SU-DHL-6 (cell line): ENCODE data around the gene AKR1D1.

Source experiments
- CTCF ChIP-seq: fragments of 200-600 bp; sonication (generic); IDR thresholded peaks from one replicate; pipeline ENCODE4 v1.5.1; 2017; ENCODE audit warnings: antibody characterized with exemption, mild to moderate bottlenecking, low read length, moderate library complexity; ENCODE audit not compliant: insufficient read depth, poor library complexity, severe bottlenecking
- EZH2phosphoT487 ChIP-seq: fragments of 200-600 bp; sonication (generic), shearing (Covaris generic); conservative IDR thresholded peaks from 2 replicates; pipeline ENCODE4 v1.6.1; 2018; ENCODE audit warnings: mild to moderate bottlenecking, antibody characterized with exemption, low read length, moderate library complexity, mixed read lengths

GRCh38 chr7:138144958-138145357 is 68.7 kb downstream of the AKR1D1 start:
- TF ChIP-seq EZH2phosphoT487 (no peak), CTCF (no peak)
